Raji (cell line): ENCODE measurements around the gene LRRC8E.

Experiments
- POLR2A ChIP-seq: IDR thresholded peaks from 2 replicates; pipeline ENCODE4 v1.6.1; 2011; ENCODE audit warnings: low read depth, low read length, control low read depth; ENCODE audit not compliant: insufficient read depth

The LRRC8E gene

DNA sequence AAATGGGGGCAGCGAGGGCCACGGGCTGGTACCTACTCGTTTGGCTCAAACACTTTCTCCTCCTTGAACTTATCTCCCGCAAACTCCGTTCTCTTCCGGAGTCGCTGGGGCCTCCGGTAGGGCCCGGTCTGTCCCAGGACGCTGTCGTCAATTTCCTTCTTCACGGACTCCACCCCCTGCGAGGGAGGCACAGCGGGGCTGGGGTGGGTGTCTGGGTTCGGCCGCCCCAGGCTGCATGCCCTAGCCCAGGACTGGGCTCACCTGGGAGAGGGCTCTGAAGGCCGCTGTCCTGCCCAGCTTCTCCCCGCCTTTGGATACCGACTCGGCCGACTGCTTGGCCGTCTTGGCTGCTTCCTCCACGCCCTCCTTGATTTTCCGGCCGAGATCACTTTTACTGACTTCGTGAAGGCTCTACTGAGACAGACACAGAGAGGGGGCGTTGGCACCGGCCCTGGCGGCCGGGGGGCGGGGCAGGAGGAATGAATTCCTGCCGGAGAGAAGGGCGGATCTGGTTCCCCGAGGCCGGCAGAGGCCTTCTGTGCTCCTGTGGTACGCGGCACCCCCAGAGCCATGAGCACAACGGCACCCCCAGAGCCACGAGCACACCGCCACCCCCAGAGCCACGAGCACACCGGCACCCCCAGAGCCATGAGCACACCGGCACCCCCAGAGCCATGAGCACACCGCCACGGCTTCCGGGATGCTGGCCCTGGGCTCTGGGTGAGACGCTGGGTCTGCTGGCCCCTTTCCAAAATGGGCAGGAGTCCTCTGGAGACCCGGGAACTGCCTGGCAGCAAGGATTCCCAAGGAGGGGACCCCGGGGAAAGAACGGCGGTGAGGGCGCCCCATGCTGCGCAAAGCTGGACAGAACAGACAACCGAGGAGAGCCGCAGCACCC, 45.8 kb downstream of the LRRC8E start:
- TF ChIP-seq POLR2A, result no peak

DNA sequence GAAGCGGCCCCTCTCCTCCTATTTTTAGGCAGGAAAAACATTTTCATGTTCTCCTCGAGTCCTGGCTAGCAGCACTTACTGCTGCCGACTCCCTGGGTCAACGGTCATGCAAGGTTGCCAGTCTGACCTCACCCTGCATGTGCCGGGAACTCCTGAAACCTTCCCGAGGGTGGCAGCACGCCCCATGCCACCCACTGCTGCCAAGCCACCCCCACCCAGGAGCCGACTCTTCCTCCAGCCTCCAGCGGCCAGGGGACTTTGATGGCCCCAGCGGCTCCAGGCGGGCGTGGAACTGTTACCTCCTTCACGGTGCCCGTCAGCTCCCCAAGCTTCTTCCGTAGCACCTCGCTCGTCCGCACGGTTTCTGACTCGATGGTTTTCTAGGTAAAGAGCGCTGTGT, 46.5 kb downstream of the LRRC8E start:
- TF ChIP-seq POLR2A, result no peak

DNA sequence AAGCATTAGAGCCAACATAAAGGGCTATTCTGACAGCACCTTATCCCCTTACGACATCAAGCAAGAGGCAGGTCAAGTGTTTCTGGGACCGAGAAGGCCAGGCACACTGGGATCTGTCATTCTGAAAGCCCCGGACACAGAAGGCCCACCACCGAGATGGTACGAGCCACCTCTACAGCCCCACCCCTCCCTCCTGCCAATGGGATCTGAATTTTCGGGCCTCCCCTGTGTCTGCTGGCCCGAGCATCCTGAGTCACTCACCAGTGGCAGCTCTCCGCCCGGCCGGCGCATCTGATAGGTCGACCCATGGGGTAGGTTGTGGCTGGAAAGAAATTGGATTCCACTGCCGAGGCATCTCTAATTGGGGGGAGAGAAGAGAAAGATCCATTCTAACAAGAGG, 52.5 kb downstream of the LRRC8E start:
- TF ChIP-seq POLR2A, result no peak

DNA sequence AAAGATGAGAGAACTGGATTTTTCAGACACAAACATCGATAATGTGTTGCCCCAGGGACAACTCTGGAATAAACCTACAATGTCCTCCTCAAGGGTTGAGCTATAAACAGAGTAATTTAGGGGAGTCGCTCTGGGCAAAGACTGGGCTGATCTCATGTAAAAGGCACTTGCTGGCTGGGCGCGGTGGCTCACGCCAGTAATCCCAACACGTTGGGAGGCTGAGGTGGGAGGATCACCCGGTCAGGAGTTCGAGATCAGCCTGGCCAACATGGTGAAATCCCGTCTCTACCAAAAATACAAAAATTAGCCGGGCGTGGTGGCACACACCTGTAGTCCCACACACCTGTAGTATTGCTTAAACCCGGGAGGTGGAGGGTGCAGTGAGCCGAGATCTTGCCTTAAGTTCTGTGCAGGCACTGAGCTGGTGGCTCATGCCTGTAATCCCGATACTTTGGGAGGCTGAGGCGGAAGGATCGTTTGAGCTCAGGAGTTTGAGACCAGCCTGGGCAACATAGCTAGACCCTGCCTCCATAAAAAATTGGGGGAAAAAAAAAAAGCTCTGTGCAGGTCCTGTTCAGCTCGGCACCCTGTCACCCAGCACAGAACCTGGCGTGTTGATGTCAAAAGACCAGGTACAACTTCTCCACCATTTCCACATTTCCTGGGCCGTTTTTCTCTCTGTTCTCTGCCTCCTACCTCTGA, 53.7 kb downstream of the LRRC8E start:
- no peak for TF ChIP-seq POLR2A

DNA sequence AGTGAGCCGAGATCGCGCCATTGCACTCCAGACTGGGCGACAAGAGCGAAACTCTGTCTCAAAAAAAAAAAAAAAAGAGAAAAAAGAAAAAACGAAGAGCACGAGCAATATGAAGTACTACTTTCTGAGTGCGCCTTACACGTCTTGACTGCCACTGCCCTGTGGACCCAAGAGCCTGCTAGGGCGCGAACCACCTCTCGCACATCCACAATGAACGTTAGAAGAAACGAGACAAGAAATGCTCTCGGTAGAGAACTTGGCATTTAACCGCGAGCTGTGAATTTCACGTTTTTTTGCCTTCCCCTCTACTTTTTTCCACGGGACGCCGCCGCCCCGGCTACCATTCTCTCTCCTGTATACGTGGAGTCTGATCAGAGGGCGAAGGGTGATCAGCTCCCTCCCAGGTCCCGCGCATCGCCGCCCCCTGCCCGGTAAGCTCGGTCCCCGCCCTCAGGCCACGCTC, 54.7 kb downstream of the LRRC8E start:
- TF ChIP-seq POLR2A, result no peak

DNA sequence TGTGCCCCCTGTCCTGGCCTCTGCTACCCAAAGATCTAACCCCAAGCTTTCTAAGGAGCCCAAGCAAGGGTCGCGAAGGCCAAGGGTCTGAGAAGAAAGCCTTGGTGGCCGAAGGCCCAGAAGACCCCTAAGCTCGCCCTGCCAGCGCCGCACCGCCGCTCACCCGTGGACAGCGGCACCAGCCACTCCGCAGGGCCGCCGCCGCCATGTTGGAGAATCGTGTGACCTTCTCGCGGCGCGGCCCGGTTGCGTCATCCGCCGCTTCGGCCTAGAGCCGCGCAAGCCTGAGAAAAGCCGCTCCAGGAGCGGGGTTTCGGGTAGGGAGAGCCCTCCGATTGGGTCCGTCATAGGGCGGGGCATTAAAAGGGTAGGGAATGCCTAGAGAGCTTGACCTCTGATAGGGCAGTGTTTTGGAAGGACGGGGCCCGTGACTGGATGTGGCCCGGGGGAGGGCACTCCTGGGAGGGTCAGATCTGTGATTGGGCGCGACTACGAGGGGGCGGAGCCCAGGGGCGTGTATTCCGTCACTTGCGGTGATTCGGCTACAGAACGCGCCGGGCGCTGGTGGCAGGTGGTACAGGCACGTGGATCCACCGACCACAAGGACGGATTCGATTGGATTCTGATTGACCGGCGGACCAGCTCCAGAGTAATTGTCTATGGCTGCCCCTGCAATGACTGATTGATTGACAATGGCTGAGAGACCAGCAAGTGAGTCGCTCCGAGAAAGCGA, 55.3 kb downstream of the LRRC8E start, which contains the start of gene TIMM44:
TSS of gene TIMM44 (minus strand) at position 223 of the 733 bp plus-strand sequence. CDS start at position 208, 15 bp downstream.
- TF ChIP-seq POLR2A, result peak; percentile 100

DNA sequence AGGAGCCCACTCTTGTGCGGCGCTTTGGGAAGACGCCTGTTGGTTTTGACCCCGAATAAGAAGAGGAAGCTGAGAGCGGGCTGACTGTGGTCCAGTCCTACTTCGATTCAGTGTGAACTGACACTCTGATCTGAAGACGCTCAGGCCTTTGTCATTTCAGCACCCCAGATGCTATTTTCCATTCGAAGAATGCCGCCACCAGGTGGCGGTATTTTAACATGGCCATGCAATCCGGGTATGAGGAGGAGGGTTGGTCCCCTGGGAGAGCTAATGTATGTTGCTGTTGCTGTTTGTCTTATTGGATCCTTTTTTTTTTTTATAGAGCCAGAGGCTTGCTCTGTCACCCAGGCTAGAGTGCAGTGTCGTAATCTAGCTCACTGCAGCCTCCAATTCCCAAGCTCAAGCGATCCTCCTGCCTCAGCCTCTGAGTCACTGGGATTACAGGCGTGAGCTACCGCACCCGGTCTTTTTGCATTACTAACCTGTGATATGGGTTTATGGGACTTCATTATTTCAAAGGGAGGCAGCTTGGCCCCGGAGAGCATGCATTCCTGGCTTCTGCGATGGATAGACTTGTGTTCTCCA, 56.0 kb downstream of the LRRC8E start:
- TF ChIP-seq POLR2A, result no peak

DNA sequence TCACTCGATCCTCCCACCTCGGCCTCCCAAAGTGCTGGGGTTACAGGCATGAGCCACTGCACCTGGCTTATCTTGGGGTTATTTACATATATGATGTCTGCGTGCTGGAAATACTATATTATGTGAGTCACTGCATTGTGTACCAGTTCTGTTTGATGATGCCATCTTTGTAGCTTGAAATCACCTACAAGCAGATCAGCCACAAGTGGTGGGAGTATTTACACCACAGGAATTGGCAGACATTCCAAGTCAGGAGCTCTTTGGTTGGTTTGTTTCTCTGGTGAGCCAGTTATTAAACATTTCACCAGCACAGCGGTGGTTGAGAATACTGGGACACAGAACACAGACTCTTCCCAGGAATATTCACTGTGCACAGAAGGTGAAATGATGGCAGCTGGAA, 59.6 kb downstream of the LRRC8E start:
- TF ChIP-seq POLR2A, result no peak
